ENCODE data around the gene FOXJ1. TPM values are rescaled to one million over a fixed set of nuclear protein-coding genes. Genes with fewer than 3 reads are reported as not detected.

The FOXJ1 gene
- total RNA-seq, 1 donor from 2014 or later: under 0.01 TPM

DNA sequence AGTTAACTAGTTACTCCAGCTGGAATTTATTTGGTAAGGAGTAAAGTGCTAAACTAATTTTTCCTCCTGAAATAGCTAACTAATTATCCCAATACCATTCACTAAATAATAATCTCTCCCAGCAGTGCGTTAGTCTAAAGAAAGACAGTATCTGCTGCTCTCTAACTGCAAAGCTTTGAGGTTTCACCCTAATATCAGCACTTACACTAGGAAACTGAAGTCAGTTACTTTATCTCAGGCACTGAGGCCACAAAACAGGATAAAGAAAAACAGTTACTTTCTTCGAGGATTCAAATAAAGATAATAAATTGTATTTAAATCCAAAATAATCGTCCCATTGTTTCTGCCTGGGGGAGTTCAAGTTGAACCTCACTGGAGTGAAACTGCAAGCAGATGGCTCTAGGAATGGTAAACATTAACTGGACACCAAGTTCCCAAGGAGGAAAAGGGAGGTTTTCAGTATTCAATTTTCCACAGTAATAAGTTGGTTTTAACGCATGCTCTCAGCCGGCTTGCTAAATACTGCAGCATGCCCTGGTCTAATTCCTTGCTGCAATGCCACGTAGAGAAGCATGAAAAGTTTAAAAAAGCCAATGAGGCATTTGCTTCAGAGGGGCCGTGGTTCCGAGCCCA is 20.0 kb upstream of the FOXJ1 start:
- H3K9ac ChIP-seq (ENCODE audit: low read depth in 1 of 3, low read length in 3 of 3): no peak overlapping the region
- no peak overlapping the region for H3K27ac ChIP-seq (ENCODE audit: low read depth, low read length)
- no peaks in the 10 kb centered on the region for H3K9me3 ChIP-seq (ENCODE audit: control insufficient read depth in 3 of 3, low read length in 3 of 3)
- H3K4me3 ChIP-seq (ENCODE audit: low read length in 3 of 3): no peak overlapping the region
- peaks cover 13 to 40% (median 14%) of the 10 kb centered on the region in 3 donors for H3K36me3 ChIP-seq (ENCODE audit: control insufficient read depth in 3 of 3, insufficient read depth in 3 of 3, low read length in 3 of 3)
- H3K4me1 ChIP-seq (ENCODE audit: control insufficient read depth in 3 of 3, insufficient read depth in 3 of 3, low read length in 3 of 3): peaks cover 6 to 7% (median 7%) of the 10 kb centered on the region in 3 donors
- H3K27me3 ChIP-seq (ENCODE audit: control insufficient read depth in 3 of 3, insufficient read depth in 3 of 3, low read length in 3 of 3): no peaks in the 10 kb centered on the region

DNA sequence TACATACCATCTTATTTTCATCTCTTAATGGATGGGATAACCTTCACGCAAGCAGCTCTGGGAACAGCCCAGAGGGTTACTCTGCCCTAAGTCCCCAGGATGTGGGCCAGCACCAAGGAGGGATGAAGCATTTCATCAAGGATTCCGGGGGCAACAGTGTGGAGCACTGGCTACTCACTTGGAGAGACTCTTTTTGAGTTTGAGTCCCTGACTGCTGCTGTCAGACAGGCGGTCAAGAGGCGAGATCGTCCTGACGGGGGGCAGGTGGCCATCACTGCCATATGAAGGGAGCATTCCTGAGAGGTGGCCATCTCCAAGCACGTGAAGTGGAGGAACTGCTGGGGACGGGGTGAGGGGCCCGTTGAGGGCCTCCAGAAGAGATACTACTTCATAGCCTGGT is 18.1 kb upstream of the FOXJ1 start:
- no peaks in the 10 kb centered on the region for H3K27me3 ChIP-seq (ENCODE audit: control insufficient read depth in 3 of 3, insufficient read depth in 3 of 3, low read length in 3 of 3)
- no peak overlapping the region for H3K4me3 ChIP-seq (ENCODE audit: low read length in 3 of 3)
- no peak overlapping the region for H3K27ac ChIP-seq (ENCODE audit: low read depth, low read length)
- H3K9me3 ChIP-seq (ENCODE audit: control insufficient read depth in 3 of 3, low read length in 3 of 3): no peaks in the 10 kb centered on the region
- H3K4me1 ChIP-seq (ENCODE audit: control insufficient read depth in 3 of 3, insufficient read depth in 3 of 3, low read length in 3 of 3): peaks cover 10 to 14% (median 13%) of the 10 kb centered on the region in 3 donors
- H3K36me3 ChIP-seq (ENCODE audit: control insufficient read depth in 3 of 3, insufficient read depth in 3 of 3, low read length in 3 of 3): peaks cover 13 to 44% (median 14%) of the 10 kb centered on the region in 3 donors
- H3K9ac ChIP-seq (ENCODE audit: low read depth in 1 of 3, low read length in 3 of 3): no peak overlapping the region

DNA sequence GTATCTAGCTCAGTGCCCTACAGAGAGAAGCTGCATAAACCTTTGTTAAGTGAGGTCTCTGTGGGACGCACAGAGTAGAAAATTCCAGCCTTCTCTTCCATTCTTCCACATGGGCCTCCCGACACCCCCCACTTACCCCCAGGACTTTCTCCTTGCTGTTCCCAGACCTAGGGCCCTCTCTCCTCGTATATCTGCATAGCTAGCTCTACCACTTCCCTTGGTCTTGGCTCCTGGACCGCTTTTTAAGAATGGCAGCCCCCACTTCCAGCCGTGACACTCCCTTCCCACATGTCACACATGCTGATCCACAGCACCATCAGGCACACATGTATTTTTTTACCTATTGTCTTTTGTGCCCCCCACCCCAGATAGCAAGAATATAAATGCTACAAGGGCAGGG is 16.7 kb upstream of the FOXJ1 start:
- no peak overlapping the region for H3K4me3 ChIP-seq (ENCODE audit: low read length in 3 of 3)
- H3K9me3 ChIP-seq (ENCODE audit: control insufficient read depth in 3 of 3, low read length in 3 of 3): no peaks in the 10 kb centered on the region
- H3K27ac ChIP-seq (ENCODE audit: low read depth, low read length): no peak overlapping the region
- H3K9ac ChIP-seq (ENCODE audit: low read depth in 1 of 3, low read length in 3 of 3): no peak overlapping the region
- peaks cover 10 to 14% (median 13%) of the 10 kb centered on the region in 3 donors for H3K4me1 ChIP-seq (ENCODE audit: control insufficient read depth in 3 of 3, insufficient read depth in 3 of 3, low read length in 3 of 3)
- no peaks in the 10 kb centered on the region for H3K27me3 ChIP-seq (ENCODE audit: control insufficient read depth in 3 of 3, insufficient read depth in 3 of 3, low read length in 3 of 3)
- H3K36me3 ChIP-seq (ENCODE audit: control insufficient read depth in 3 of 3, insufficient read depth in 3 of 3, low read length in 3 of 3): peaks cover 13 to 50% (median 17%) of the 10 kb centered on the region in 3 donors

DNA sequence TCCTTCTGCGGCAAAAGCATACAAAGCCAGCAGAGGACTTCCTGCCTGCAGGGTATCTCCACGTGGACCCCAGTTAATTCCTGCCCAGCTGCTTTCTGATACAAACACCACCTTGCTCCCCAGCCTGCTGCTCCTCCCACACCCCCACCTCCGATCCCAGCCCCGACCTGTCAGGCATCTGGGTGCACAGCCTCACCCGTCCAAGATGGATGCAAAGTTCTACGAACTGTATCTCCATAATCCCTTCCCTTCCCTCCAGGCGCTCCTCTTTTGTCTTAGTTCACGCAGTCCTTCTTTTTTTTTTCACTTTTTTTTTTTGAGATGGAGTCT is 15.6 kb upstream of the FOXJ1 start:
- peaks cover 10 to 14% (median 13%) of the 10 kb centered on the region in 3 donors for H3K4me1 ChIP-seq (ENCODE audit: control insufficient read depth in 3 of 3, insufficient read depth in 3 of 3, low read length in 3 of 3)

GRCh38 chr17:76155988-76156661 is 15.1 kb upstream of the FOXJ1 start:
- no peak overlapping the region for H3K4me3 ChIP-seq (ENCODE audit: low read length in 3 of 3)
- H3K4me1 ChIP-seq (ENCODE audit: control insufficient read depth in 3 of 3, insufficient read depth in 3 of 3, low read length in 3 of 3): peaks cover 10 to 14% (median 13%) of the 10 kb centered on the region in 3 donors
- peak overlapping the region in 1 of 3 donors; percentile 25 for H3K9ac ChIP-seq (ENCODE audit: low read depth in 1 of 3, low read length in 3 of 3)
- no peaks in the 10 kb centered on the region for H3K27me3 ChIP-seq (ENCODE audit: control insufficient read depth in 3 of 3, insufficient read depth in 3 of 3, low read length in 3 of 3)
- no peak overlapping the region for H3K27ac ChIP-seq (ENCODE audit: low read depth, low read length)
- H3K36me3 ChIP-seq (ENCODE audit: control insufficient read depth in 3 of 3, insufficient read depth in 3 of 3, low read length in 3 of 3): peaks cover 10 to 51% (median 23%) of the 10 kb centered on the region in 3 donors
- H3K9me3 ChIP-seq (ENCODE audit: control insufficient read depth in 3 of 3, low read length in 3 of 3): no peaks in the 10 kb centered on the region

More for the DNA sequence above, 15.6 kb upstream of the FOXJ1 start:
- Histone ChIP-seq H3K9me3 (ENCODE audit: control insufficient read depth in 3 of 3, low read length in 3 of 3) (no peaks in the 10 kb centered on the region), H3K36me3 (ENCODE audit: control insufficient read depth in 3 of 3, insufficient read depth in 3 of 3, low read length in 3 of 3) (peaks cover 14 to 51% (median 23%) of the 10 kb centered on the region in 3 donors), H3K27me3 (ENCODE audit: control insufficient read depth in 3 of 3, insufficient read depth in 3 of 3, low read length in 3 of 3) (no peaks in the 10 kb centered on the region), H3K9ac (ENCODE audit: low read depth in 1 of 3, low read length in 3 of 3) (no peak overlapping the region), H3K4me3 (ENCODE audit: low read length in 3 of 3) (no peak overlapping the region), H3K27ac (ENCODE audit: low read depth, low read length) (no peak overlapping the region)

DNA sequence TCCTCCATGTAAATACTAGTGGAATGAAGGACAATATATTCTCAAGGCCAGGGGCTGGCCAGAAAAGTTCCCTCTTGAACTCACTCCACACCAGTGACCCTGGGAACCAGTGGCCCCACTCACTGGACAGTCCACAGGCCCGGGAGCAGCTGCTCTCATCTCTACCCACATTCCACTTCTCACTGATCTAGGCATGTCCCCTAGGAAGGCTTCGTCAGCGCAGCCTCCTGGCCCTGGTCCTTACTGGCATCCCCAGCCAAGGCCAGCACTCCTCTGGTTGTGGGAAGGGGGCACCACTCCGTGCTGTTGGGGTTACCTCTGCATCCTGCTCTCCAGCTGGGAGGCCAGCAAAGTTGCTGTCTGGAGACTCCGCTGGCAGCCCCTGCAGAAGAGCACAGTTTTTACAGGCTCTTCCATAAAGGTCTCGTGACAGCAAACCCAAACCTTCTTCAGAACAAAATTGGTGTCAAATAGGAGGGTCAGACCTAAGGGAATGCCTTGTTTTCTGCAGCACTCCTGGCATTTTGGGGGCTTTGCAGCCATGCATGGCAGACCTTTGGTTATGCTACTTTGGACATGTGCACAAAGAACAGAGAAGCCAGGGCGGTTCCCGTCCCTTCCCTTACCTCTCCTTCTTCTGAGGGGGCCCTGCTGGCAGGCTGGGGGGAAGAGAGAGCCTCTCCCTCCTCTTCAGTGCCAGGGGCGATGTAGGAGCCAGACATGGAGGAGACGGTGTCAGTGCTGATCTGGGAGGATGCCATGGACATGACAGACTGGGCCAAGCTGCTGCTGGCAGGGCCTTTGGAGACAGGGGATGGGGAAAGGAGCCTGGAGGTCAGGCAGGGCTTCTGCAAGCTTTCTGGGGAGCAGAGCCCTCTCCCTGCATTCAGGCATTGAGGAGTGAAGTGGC is 14.1 kb upstream of the FOXJ1 start:
- Histone ChIP-seq H3K36me3 (ENCODE audit: control insufficient read depth in 3 of 3, insufficient read depth in 3 of 3, low read length in 3 of 3) (peaks cover 9 to 46% (median 25%) of the 10 kb centered on the region in 3 donors), H3K9me3 (ENCODE audit: control insufficient read depth in 3 of 3, low read length in 3 of 3) (no peaks in the 10 kb centered on the region)

DNA sequence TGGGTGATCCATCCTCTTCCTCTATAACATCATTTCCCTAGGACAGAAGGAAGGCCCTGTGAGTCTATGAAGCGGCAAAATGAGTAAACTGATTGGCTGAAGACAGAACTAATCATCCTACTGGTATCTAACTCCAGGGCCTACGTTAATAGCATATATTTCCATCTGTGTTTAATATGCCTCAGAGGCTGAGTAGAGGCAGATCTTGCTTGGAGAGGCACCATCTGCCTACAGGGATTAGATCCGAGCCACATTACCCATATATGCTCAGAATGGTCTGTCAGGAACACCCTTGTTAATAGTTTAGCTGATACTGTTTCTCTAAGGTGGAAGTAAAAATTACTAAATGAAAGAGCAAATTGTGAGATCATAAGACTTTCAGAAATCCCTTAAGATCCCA is 13.2 kb upstream of the FOXJ1 start:
- H3K4me1 ChIP-seq (ENCODE audit: control insufficient read depth in 3 of 3, insufficient read depth in 3 of 3, low read length in 3 of 3): peaks cover 10 to 14% (median 13%) of the 10 kb centered on the region in 3 donors
- H3K9ac ChIP-seq (ENCODE audit: low read depth in 1 of 3, low read length in 3 of 3): no peak overlapping the region
- peaks cover 9 to 45% (median 25%) of the 10 kb centered on the region in 3 donors for H3K36me3 ChIP-seq (ENCODE audit: control insufficient read depth in 3 of 3, insufficient read depth in 3 of 3, low read length in 3 of 3)
- no peak overlapping the region for H3K4me3 ChIP-seq (ENCODE audit: low read length in 3 of 3)
- no peak overlapping the region for H3K27ac ChIP-seq (ENCODE audit: low read depth, low read length)
- H3K27me3 ChIP-seq (ENCODE audit: control insufficient read depth in 3 of 3, insufficient read depth in 3 of 3, low read length in 3 of 3): no peaks in the 10 kb centered on the region
- no peaks in the 10 kb centered on the region for H3K9me3 ChIP-seq (ENCODE audit: control insufficient read depth in 3 of 3, low read length in 3 of 3)

More for the DNA sequence above, 14.1 kb upstream of the FOXJ1 start:
- Histone ChIP-seq H3K4me3 (ENCODE audit: low read length in 3 of 3) (no peak overlapping the region), H3K4me1 (ENCODE audit: control insufficient read depth in 3 of 3, insufficient read depth in 3 of 3, low read length in 3 of 3) (peaks cover 10 to 14% (median 13%) of the 10 kb centered on the region in 3 donors), H3K27ac (ENCODE audit: low read depth, low read length) (no peak overlapping the region), H3K27me3 (ENCODE audit: control insufficient read depth in 3 of 3, insufficient read depth in 3 of 3, low read length in 3 of 3) (no peaks in the 10 kb centered on the region), H3K9ac (ENCODE audit: low read depth in 1 of 3, low read length in 3 of 3) (no peak overlapping the region)

- Histone ChIP-seq H3K4me3 (ENCODE audit: low read length in 3 of 3) (no peak overlapping the region), H3K4me1 (ENCODE audit: control insufficient read depth in 3 of 3, insufficient read depth in 3 of 3, low read length in 3 of 3) (peaks cover 10 to 14% (median 13%) of the 10 kb centered on the region in 3 donors), H3K27ac (ENCODE audit: low read depth, low read length) (no peak overlapping the region), H3K36me3 (ENCODE audit: control insufficient read depth in 3 of 3, insufficient read depth in 3 of 3, low read length in 3 of 3) (peaks cover 7 to 41% (median 21%) of the 10 kb centered on the region in 3 donors), H3K9ac (ENCODE audit: low read depth in 1 of 3, low read length in 3 of 3) (no peak overlapping the region), H3K9me3 (ENCODE audit: control insufficient read depth in 3 of 3, low read length in 3 of 3) (no peaks in the 10 kb centered on the region), H3K27me3 (ENCODE audit: control insufficient read depth in 3 of 3, insufficient read depth in 3 of 3, low read length in 3 of 3) (no peaks in the 10 kb centered on the region)
These were observed 12.6 kb upstream of the FOXJ1 start for GRCh38 chr17:76153640-76154039.

GRCh38 chr17:76153202-76153601 is 12.2 kb upstream of the FOXJ1 start:
- H3K27ac ChIP-seq (ENCODE audit: low read depth, low read length): no peak overlapping the region
- H3K4me3 ChIP-seq (ENCODE audit: low read length in 3 of 3): no peak overlapping the region
- peaks cover 10 to 14% (median 13%) of the 10 kb centered on the region in 3 donors for H3K4me1 ChIP-seq (ENCODE audit: control insufficient read depth in 3 of 3, insufficient read depth in 3 of 3, low read length in 3 of 3)
- H3K9me3 ChIP-seq (ENCODE audit: control insufficient read depth in 3 of 3, low read length in 3 of 3): no peaks in the 10 kb centered on the region
- peaks cover 6 to 37% (median 17%) of the 10 kb centered on the region in 3 donors for H3K36me3 ChIP-seq (ENCODE audit: control insufficient read depth in 3 of 3, insufficient read depth in 3 of 3, low read length in 3 of 3)
- H3K27me3 ChIP-seq (ENCODE audit: control insufficient read depth in 3 of 3, insufficient read depth in 3 of 3, low read length in 3 of 3): no peaks in the 10 kb centered on the region
- no peak overlapping the region for H3K9ac ChIP-seq (ENCODE audit: low read depth in 1 of 3, low read length in 3 of 3)
